ENCODE results near the gene CRTC1. TPM values are rescaled to one million over a fixed set of nuclear protein-coding genes. Genes with fewer than 3 reads are reported as not detected.

The CRTC1 gene
- total RNA-seq, 1 experiment from 2014 or later: 19.0 TPM

- Histone ChIP-seq H3K56ac (ENCODE audit: insufficient read length, low read depth, low read length) (no peak overlapping the region), H3K23me2 (ENCODE audit: insufficient read length, low read depth, low read length, poor library complexity, severe bottlenecking) (peaks cover 4% of the 10 kb centered on the region), H3K4me2 (ENCODE audit: insufficient read depth, insufficient read length, low read length) (no peak overlapping the region), H4K91ac (ENCODE audit: insufficient read length, low read depth, low read length) (no peak overlapping the region), H3K79me1 (ENCODE audit: insufficient read depth, low read depth, low read length, poor library complexity, severe bottlenecking) (no peaks in the 10 kb centered on the region), H3T11ph (ENCODE audit: low read length) (no peak overlapping the region), H3K23ac (ENCODE audit: insufficient read length, low read depth, low read length) (no peak overlapping the region), H2AK5ac (ENCODE audit: insufficient read length, low read length) (no peak overlapping the region), H3K4ac (ENCODE audit: low read depth, low read length) (no peak overlapping the region), H2AFZ (ENCODE audit: low read length) (no peak overlapping the region), H2BK20ac (ENCODE audit: low read depth, low read length, poor library complexity, severe bottlenecking) (no peak overlapping the region), H3K9me3 (ENCODE audit: control insufficient read depth, low read depth, low read length) (no peaks in the 10 kb centered on the region), H3K27me3 (ENCODE audit: insufficient read depth, low read length) (no peaks in the 10 kb centered on the region), H2BK12ac (ENCODE audit: insufficient read length, low read depth, low read length) (no peak overlapping the region), H3K14ac (ENCODE audit: insufficient read depth, low read length) (no peak overlapping the region), H2BK120ac (ENCODE audit: low read depth, low read length, poor library complexity, severe bottlenecking) (no peak overlapping the region), H4K8ac (replicated peaks; ENCODE audit: insufficient read length, low read depth, low read length) (no peak overlapping the region), H2BK5ac (ENCODE audit: insufficient read length, low read length) (no peak overlapping the region), H3K9ac (ENCODE audit: extremely low read depth, insufficient read length, low read length) (no peak overlapping the region), H3K79me2 (ENCODE audit: insufficient read depth, low read length) (peaks cover 5% of the 10 kb centered on the region; the same call in 1 of the 2 replicates), H2BK15ac (ENCODE audit: low read depth, low read length) (no peak overlapping the region), H3K18ac (ENCODE audit: insufficient read length, low read depth, low read length) (no peak overlapping the region), H4K20me1 (ENCODE audit: control insufficient read depth, insufficient read depth, insufficient read length) (no peaks in the 10 kb centered on the region), H3K4me1 (ENCODE audit: insufficient read depth, low read length) (no peaks in the 10 kb centered on the region), H4K5ac (ENCODE audit: insufficient read length, low read depth, low read length) (no peak overlapping the region), H3K27ac (ENCODE audit: insufficient read length, low read depth, low read length) (no peak overlapping the region)
- Mint-ChIP-seq H3K4me1 (peaks cover 18 to 24% of the 10 kb centered on the region in 2 experiments), H3K9me3 (no peaks in the 10 kb centered on the region), H3K27ac (no peak overlapping the region), H3K27me3 (ENCODE audit: low read depth) (peaks cover 25% of the 10 kb centered on the region), H3K36me3 (ENCODE audit: insufficient read depth in 1 of 3, low read depth in 3 of 3) (no peaks in the 10 kb centered on the region), H3K4me3 (no peak overlapping the region)
- no CpG with 5 or more reads among the region's 18 CpGs for WGBS (ENCODE audit: extremely low coverage, insufficient read length, low lambda C conversion rate)
- DNase-seq: no peak
- no peak for TF ChIP-seq CTCF (conservative IDR thresholded peaks at IDR 0.05)
Observed at GRCh38 chr19:18698321-18699167, 15.1 kb downstream of the CRTC1 start.

Measured in H9 (cell line).